ENCODE data around the gene MPP4.
A peak's percentile ranks its signal among the peaks of the same experiment; 100 is the strongest.

The MPP4 gene, protein sequence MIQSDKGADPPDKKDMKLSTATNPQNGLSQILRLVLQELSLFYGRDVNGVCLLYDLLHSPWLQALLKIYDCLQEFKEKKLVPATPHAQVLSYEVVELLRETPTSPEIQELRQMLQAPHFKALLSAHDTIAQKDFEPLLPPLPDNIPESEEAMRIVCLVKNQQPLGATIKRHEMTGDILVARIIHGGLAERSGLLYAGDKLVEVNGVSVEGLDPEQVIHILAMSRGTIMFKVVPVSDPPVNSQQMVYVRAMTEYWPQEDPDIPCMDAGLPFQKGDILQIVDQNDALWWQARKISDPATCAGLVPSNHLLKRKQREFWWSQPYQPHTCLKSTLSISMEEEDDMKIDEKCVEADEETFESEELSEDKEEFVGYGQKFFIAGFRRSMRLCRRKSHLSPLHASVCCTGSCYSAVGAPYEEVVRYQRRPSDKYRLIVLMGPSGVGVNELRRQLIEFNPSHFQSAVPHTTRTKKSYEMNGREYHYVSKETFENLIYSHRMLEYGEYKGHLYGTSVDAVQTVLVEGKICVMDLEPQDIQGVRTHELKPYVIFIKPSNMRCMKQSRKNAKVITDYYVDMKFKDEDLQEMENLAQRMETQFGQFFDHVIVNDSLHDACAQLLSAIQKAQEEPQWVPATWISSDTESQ

DNA sequence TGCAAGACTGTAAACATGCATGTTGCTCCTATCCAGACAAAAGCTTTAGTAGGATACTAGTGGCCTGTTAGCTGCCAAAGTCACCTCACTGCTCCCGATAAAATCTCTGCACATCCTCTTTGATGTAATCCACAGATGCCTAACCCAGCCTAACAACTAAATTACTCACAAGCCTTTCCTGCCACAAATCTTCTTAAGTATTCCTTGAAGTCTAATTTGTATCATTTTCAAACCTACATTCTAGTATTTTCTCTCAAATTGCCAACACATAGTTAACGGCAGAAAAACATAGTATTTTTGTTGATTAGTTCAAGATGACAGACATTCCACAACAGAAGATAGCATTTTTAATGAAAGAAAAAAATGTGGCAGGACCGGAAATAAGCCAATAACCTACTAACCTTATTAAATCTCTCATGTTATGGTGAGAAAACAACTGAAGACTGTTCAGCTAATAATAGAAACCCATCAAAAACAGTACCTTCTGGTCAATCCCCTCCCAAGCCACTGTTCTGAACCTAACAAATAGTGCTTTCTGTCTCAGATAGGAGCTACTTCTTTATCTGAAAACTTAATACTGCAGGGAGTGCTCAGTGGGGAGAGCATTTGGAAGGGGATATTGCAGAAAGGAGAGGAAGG, at the start of gene MPP4:
Gene MPP4, minus strand, starts transcription at position 57 of the 639 bp plus-strand sequence. CDS start 4,690 bp downstream, outside the sequence.
- FAIRE-seq: peak; percentile 12

DNA sequence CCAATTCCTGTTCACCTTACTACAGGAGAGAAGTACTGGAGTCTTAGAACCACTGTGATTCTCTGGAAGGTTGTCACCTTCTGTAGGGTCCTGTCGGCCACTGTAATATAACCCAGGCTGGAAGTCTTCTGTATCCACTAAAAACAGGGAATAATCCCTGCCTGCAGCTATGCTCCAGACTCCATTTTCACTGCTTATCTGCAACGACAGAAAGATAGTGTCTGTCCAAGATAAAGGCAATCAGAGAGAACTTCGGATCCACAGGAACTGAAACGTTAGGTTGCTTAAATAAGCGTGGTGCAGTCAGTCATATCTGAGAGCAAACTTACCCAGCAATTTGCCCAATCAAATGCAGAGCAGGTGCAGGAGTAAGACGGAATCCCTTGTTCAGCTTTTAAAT, 48.1 kb upstream of the MPP4 start:
- FAIRE-seq: no peak

DNA sequence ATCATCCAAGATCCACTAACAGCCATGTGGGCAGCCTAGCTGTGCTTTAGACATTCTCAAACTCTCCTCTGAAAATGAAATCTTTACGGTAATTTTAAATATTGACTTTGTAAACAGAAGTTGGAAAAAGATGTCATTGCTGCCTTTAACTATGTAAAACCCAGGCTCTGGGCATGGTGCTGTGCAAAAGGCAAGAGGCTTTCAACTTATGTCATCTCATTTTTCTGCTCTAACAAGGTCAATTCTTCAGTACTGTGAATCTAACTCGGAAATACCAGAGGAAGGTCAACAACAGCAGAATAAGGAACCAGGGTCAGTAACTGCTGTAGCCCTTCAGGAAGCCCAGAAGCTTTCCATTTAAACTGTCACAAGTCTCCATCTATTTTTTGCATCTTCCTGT, 37.0 kb upstream of the MPP4 start:
- no peak for FAIRE-seq

DNA sequence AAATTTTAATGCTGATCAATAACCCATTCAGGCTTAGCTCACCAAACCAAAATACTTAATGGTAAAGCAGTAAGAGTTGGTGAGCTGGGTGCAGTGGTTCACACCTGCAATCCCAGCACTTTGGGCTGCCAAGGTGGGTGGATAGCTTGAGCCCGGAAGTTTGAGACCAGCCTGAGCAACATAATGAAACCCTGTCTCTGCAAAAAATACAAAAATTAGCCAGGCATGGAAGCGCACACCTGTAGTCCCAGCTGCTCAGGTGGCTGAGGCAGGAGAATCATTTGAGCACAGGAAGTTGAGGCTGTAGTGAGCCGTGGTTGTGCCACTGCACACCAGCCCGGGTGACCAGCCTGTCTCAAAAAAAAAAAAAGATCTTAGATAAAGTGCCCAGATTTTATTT, 35.7 kb upstream of the MPP4 start:
- FAIRE-seq: no peak

DNA sequence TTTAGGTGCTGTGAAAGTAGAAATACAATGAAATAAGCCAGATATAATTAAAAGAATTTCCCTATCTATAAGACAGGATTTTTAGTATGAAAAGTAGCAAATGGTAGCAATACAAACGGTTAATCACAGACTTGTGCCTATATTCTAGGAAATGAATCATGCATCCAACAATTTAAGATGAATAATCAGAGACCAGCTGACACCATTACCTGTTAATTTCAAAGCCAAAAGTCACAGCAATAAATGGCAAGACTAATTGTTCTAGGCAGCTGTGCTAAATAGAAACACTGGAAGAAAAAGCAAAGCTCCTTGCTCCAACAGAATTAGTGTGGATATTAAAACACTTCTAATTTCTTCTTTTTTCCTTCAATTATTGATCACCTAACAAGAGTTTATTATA, 35.1 kb upstream of the MPP4 start:
- FAIRE-seq: no peak

DNA sequence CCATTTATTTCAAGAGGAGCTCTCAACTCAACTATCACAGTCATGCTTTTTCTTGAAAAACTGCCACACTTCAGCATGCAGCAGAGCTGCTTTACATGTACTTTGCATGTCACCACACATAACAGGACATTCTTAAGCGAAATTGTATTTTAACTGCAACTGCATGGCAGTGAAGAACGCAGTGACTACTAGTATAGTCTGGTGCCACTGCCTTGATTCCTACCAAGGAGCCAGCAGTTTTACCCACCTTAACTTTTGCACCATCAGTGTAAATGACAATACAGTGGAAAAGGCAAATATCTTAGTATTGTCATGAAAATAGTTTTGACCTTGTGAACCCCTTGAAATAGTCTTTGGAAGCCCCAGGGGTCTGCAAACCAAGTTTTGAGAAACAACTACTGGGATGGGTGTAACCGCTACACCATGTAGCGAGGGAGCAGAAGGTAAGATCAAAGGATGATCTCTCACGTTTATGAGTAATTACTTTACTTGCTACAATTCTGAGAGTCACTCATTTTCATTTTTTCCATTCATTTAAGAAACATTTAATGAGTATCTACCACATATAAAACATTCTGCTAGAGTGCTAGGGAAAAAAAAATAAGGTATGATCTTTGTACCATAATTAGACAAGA, 32.3 kb upstream of the MPP4 start:
- no peak for FAIRE-seq

DNA sequence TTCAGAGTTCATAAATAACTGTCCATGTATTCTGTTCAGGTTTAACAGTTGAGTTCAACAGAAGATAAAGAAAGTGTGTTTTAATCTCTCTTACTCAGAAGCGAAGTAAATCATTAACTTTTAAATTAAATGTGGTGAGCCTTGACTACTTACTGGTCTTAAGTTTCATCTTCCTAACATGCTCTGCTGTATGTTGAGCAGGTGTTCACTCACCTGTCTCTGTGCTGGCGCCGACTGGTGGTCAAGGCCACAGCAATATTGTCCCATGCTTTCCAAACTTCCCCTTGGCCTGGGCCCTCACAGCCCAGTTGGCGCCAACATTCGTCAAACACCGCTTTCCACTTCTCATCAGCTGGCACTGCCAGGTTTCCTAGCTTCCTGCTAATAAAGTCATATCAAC, 17.0 kb upstream of the MPP4 start:
- FAIRE-seq: no peak

DNA sequence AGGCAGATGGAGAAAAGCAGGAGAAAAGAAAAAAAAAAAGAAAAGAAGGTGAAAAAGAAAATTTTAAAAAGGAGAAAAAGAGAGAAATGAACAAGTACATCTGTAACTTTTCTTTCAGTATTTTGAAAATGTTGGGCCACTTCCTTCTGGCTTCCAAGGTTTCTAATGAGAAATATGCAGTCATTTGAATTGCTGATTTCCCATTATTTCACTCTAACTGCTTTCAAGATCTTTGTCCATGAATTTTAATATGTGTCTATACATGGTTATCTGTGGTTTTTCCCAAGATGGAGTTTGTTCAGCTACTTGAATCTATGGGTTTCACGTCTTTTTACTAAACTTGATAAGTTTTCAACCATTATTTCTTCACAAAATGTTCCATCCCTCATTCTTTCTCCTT, 14.3 kb upstream of the MPP4 start:
- FAIRE-seq: no peak

DNA sequence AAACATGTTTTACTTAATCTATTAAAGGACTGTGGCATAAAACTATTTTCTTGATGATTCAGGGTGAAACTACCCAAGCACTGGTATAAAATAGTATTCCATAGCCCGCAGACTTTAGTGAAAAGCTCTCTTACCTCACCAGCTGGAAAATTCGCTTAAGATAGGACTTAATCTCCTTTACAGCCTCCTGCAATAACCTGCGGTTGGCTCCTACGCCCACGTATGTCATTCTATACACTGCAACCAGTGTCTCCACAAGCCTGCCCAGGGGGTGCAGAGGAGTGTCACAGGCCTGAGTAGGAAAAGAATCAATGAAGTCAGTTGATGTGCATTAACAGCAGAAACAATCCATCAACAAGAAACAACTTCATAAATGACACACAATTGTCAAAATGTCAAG, 11.3 kb upstream of the MPP4 start:
- no peak for FAIRE-seq

DNA sequence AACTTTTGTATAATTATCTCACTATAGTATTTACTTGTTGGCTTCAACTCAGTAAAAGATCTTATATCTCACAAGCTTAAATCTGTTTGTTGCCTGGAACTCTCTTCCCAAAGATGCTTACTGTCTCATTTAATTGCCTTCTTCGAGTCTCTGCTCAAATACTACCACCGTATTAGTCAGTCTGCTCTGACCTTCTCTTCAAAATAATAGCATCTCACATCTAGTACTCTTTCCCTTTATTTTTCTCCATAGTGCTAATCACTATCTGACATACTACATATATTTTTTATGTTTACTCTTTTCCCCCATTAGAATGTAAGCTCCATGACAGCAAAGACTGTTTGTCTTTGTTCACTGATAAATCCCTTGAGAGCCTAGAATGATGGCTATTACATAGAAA, 10.6 kb upstream of the MPP4 start:
- no peak for FAIRE-seq

DNA sequence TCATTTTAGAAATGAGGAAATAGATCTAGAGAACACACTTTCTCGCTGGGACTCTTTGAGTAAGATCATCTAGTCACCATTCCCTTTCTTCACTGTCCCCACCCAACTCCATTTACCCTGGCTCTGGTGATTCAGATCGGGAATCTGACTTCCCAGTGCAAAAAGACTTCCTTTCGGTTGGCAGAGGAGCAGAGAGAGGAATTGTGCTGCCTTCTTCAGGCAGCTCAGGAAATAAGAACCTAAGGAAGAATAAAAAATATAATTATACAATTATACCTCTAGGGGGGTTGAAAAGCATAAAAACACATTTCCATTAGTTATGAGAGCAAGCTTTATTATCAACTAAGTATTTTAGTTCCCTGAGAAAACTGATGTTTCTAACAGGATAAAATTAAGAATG, 9.3 kb upstream of the MPP4 start:
- no peak for FAIRE-seq

DNA sequence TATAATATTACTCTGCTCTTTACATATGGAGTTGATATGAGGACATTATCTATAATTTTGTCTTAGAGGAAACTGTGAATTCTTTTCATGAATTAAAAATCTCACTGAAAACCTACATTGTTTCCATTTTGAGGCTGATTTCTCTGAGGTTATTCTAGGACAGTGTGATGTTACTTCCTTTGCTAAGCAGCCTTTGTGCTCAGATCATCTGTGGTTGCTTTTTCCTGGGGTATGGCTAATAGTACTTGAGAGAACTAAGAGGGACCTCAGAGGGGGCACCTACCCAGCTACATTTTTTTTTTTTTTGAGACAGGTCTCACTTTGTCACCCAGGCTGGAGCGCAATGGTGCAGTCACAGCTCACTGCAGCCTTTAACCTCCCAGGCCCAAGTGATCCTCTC, 8.7 kb upstream of the MPP4 start:
- FAIRE-seq: no peak

DNA sequence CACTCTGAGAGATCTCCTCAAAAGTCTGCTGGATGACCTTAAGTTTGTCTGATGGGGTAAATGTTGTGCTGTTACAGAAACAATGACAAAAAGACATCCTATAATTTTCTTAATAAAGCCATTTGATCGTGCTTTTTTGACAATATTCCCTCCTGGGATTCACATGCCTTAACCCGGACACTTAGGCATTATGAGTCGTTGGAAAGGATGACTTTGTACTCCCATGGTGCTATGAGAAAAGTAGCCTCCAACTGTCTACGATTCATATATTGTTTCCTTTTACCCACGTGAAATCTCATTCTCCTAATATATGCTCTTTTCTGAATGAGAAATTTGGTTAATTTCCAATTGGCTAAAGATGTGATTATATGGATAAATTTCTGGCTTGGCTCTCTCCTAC, 6.1 kb upstream of the MPP4 start:
- no peak for FAIRE-seq

DNA sequence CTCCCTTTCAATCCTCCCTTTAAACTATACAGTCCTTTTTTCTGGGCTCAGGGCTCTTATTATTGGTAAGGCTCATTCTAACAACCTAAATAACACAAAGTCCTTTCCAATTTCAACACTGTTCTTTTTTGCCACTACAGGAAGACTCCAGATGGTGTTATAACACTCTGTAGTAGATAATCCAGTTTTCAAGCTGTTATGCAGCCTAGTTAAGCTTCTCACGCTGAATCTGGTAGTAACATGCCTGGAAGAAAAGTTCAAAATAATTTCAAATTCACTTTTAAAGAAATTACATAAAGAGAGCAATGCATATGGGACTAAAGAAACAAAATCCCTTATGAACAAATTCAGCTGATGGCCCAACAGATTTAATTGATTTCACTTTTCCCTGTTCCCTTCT, 3.2 kb upstream of the MPP4 start:
- FAIRE-seq: no peak

DNA sequence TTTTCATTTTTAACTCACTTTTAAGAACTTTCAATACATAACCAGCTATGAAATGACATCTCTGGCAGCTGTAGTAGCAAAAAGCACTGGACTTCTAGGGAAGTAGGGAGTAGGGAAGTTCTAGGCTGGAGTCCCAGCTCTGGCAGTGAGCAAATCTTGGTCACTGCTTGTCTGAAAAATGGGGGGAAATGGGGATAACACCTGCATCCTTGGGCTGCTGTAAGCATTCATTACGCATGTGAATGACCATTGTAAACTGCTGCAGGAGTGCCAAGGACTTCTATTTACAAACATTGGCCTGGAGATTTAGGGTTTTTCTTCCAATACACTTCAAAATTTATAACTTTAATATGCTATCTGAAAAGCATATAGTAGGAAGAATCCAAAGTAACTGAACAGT, 972 bp upstream of the MPP4 start:
- FAIRE-seq: no peak

DNA sequence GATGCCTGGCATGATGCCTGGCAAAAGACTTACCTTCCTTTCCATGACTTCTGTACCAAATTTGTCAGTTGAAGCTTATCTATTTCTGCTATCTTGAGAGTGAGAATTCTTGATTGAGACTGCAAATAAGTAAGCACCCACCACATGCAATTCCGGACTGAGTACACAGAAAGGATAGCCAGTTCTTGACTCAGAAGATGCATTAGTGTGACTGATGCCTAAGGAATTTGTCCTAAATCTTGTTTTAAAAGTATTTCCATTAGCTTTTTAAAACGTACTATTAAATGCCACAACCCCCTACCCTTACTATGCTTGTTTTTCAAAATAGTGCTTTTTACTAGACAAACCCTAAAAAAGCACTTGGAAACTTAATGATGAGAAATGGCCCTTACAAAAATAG, 545 bp downstream of the MPP4 start:
- FAIRE-seq: no peak

DNA sequence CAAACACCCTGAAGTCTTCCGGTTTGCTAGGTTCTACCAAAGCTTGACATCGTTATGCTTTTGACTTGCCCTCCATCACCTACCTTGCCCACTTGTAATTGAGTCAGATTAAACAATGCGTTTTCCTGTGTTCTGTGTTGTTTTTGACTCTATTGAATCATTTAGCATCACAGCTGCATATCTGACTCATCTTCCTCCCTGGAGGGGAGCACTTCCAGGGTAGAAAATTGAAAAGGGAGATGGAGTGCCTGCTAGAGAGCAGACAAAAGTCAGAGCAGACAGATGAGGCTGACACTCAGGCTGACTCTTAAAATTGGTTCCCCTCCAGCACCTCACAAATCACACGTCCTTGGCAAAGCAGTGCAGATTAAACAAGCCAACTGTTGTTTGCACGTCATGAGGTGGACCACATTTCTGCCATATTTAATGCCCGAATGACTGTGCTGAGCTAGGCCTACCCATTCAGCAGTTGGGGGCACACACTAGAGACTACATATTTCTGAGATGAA, 2.2 kb downstream of the MPP4 start:
- FAIRE-seq: no peak

DNA sequence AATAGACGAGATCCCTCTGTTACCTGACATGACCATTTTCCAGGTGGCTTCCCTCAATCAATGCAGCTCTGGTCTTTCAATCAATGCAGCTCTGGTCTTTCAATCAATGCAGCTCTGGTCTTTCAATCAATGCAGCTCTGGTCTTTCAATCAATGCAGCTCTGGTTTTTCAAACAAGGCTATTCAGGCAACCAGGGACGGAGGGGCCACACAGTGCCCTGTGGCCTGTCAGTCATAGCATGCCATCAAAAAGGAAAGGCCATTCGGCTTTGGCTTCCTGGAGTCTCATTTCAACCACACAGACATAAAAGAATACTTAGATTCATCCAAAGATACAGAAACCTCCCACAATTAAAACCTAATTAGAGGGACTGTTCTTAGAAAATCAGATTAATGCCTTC, 13.3 kb downstream of the MPP4 start:
- FAIRE-seq: no peak

DNA sequence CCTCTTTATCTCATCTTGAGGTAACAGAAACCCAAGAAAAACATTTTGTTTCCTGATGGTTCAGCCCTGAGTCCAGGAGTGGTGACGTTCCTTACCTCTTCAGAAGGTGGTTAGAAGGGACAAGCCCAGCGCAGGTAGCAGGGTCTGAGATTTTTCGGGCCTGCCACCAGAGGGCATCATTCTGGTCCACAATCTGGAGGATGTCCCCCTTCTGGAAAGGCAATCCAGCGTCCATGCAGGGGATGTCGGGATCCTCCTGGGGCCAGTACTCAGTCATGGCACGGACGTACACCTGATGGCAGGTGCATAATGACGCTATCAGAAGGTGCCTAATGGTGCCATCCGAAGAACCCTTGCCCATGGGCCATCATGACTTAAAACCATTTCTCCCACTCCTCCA, 17.7 kb downstream of the MPP4 start:
- FAIRE-seq: no peak

DNA sequence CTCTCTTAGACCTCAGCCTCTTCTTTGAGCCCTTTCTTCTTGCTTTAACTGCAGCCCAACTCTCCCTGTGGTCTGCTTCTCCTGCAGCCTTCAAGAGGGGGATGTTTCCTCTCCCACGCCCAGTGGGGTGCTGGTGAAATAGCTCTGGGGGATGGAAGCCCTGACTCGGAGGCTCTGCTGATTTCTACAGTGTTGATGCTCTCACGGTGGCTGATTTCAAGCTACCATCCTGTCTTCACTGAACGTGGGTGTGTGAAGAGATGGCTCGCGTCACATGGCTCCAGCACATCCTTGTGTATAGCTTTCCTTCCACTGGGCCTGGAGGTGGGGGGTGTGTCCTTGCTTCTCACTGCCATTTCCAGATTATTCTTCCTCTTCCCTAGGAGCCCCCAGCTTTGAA, 20.0 kb downstream of the MPP4 start:
- FAIRE-seq: no peak

DNA sequence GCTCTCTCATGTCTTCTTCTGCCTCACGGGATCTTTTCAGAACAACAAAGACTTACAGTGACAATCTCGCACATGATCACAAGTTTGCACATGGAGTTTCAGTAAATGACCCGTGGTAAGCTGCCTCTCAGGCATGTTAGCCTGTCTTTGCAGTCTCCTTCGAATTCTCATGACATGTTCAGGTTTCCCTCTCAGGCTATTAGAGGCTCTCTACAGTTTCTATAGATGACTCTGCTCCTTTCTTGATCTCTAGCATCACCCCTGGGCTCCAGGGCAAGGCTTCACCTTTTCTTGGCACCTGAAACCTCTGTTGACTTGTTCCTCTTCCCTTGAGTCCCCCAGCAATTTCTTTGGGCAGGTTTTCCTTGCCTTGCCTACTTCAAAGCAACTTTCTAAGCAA, 23.0 kb downstream of the MPP4 start:
- no peak for FAIRE-seq

DNA sequence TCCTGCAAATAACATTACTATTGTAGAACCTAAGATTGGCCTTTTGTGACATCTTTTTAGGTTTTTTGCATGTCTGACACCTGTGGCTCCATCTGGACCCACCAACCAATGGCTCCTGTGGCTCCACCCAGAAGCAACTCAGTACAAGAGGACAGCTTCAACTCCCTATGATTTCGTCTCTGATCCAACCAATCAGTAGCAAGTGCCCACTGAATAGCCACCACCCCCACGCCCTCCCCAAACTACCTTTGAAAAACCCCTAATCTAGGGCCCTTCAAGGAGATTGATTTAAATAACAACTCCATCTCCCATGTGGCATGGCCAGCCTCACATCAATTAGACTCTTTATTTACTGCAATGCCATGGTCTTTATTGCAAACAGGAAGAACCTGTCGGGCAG, 23.6 kb downstream of the MPP4 start:
- FAIRE-seq: no peak

DNA sequence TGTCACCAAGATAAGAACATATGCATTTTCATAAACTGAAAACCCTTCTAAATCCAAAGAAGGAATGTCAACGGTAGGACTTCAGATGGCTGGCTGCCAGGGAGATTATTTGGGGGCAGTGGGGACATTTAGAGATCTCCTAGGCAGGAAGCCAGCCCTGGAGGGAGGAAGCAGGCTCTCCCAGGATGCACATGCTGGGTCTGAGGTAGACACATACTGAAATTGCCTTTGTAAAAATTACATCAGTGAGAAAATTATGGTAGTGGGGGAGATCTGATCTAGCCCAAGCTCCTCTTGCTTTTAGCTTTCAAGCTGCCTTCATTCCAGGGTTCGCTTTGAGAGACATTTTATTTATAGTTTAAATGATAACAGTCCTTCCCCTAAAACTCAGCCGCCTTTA, 24.1 kb downstream of the MPP4 start:
- no peak for FAIRE-seq

DNA sequence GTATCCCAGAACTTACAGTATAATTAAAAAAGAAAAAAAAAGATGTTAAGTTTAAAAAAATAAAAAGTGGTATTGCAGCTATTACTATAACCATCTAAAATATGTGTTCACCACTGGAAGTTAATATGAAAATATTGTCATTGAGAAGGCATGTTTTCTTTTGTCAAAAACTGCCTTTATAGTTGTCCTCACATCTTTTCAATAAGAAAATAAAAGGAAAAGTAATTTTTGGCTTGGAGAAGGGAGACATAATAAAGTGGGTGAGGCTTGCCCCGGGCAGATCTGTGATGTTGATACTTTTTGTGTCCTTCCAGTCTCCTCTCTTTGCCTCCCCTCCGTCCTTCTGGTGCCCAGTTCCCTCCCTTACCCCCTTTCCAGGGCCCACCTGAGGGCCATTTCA, 24.9 kb downstream of the MPP4 start:
- no peak for FAIRE-seq
